IMR-90 (cell line): ENCODE results near the gene COL27A1.

ENCODE experiments used
- CEBPB ChIP-seq: IDR thresholded peaks from 2 replicates; pipeline ENCODE4 v1.6.1; 2012; ENCODE audit warnings: low read depth, low read length, improper control_type of control experiment
- CTCF ChIP-seq: conservative IDR thresholded peaks from 2 replicates; pipeline ENCODE4 v1.5.1; 2012; ENCODE audit warnings: mild to moderate bottlenecking, low read depth, low read length, improper control_type of control experiment
- FOS ChIP-seq: fragments of 150-350 bp; IDR thresholded peaks from 2 replicates; pipeline ENCODE4 v1.6.1; 2016; ENCODE audit warnings: low read depth, low read length
- MAZ ChIP-seq: IDR thresholded peaks from 2 replicates; pipeline ENCODE4 v1.6.1; 2012; ENCODE audit warnings: low read depth, mild to moderate bottlenecking, low read length, improper control_type of control experiment, moderate library complexity, borderline replicate concordance
- POLR2A ChIP-seq: IDR thresholded peaks from 2 replicates; pipeline ENCODE4 v1.6.1; 2012; ENCODE audit warnings: mild to moderate bottlenecking, low read depth, low read length

GRCh38 chr9:114183006-114183405 lies 27.7 kb downstream of the COL27A1 start:
- TF ChIP-seq POLR2A, result no peak
- no peak for TF ChIP-seq CTCF
- no peak for TF ChIP-seq FOS
- no peak for TF ChIP-seq MAZ
- TF ChIP-seq CEBPB, result no peak
